Stimulated activated CD8-positive, alpha-beta memory T cell treated with anti-CD3 and anti-CD28 coated beads, Interleukin-2, amount 100 ng/mL, for 1 hour (primary cell): ENCODE measurements around the gene MMP15.
"Not testable (repeated sequence)": the region's sequence is repeated elsewhere in the genome, so short reads cannot be mapped to it uniquely, and the experiment has no call there.

Experiments used
- DNase-seq, 2 donors: peaks; one replicate each; pipeline ENCODE4 v3.0.0-alpha.2; 2020; ENCODE audit warnings: low read depth in 2 of 2

The MMP15 gene

GRCh38 chr16:58086381-58087208, 61.0 kb downstream of the MMP15 start:
- no peak for DNase-seq

- DNase-seq = no peak
These were observed 61.8 kb downstream of the MMP15 start for GRCh38 chr16:58087209-58087913.

- DNase-seq = no peak
These were observed 62.5 kb downstream of the MMP15 start for GRCh38 chr16:58088091-58088490.

GRCh38 chr16:58090396-58090795, 64.8 kb downstream of the MMP15 start:
- not testable (repeated sequence) for DNase-seq

- no peak for DNase-seq
These were observed 68.5 kb downstream of the MMP15 start for GRCh38 chr16:58094026-58094425.

- no peak for DNase-seq
These were observed 69.4 kb downstream of the MMP15 start for GRCh38 chr16:58094791-58095574.

GRCh38 chr16:58095575-58095960, 70.0 kb downstream of the MMP15 start:
- DNase-seq = not testable (repeated sequence)

GRCh38 chr16:58096249-58096648, 70.7 kb downstream of the MMP15 start:
- no peak for DNase-seq
